HepG2 (cell line): Measurements from ENCODE around the gene THADA. TPM values are rescaled to one million over a fixed set of nuclear protein-coding genes. Genes with fewer than 3 reads are reported as not detected.

Experiments
- ARID4A ChIP-seq: sonication (generic); formaldehyde crosslinking; IDR thresholded peaks from 2 replicates; pipeline ENCODE4 v1.5.0; 2020; ENCODE audit warnings: mild to moderate bottlenecking, missing genetic modification reagents, borderline replicate concordance
- DNMT3B ChIP-seq: conservative IDR thresholded peaks from 2 replicates; pipeline ENCODE4 v1.6.1; 2016; ENCODE audit warnings: missing biosample characterization, control low read depth
- EZH2 ChIP-seq: conservative IDR thresholded peaks from 2 replicates; pipeline ENCODE4 v1.6.1; 2012; ENCODE audit warnings: mild to moderate bottlenecking, low read depth, low read length, moderate library complexity
- MLXIP ChIP-seq: sonication (generic); formaldehyde crosslinking; IDR thresholded peaks from 2 replicates; pipeline ENCODE4 v1.9.0; 2021; ENCODE audit warnings: missing genetic modification reagents, borderline replicate concordance
- NFKBIZ ChIP-seq: IDR thresholded peaks from 2 replicates; pipeline ENCODE4 v1.6.1; 2018; ENCODE audit warnings: missing genetic modification reagents, missing compliant biosample characterization
- NFYB ChIP-seq: sonication (generic); formaldehyde crosslinking; IDR thresholded peaks from 2 replicates; pipeline ENCODE4 v1.4.0; 2020; ENCODE audit warnings: missing genetic modification reagents
- PAXIP1 ChIP-seq: sonication (generic); formaldehyde crosslinking; conservative IDR thresholded peaks from 2 replicates; pipeline ENCODE4 v1.4.0; 2020; ENCODE audit warnings: mild to moderate bottlenecking, missing genetic modification reagents, moderate library complexity
- SNAPC2 ChIP-seq: sonication (generic); formaldehyde crosslinking; IDR thresholded peaks from 2 replicates; pipeline ENCODE4 v1.8.1; 2022; ENCODE audit warnings: mild to moderate bottlenecking, missing genetic modification reagents
- TERF1 ChIP-seq: sonication (generic); formaldehyde crosslinking; IDR thresholded peaks from 2 replicates; pipeline ENCODE4 v1.8.0; 2022; ENCODE audit warnings: mild to moderate bottlenecking, missing genetic modification reagents, moderate library complexity
- THAP11 ChIP-seq: IDR thresholded peaks from 2 replicates; pipeline ENCODE4 v1.6.1; 2016; ENCODE audit warnings: missing biosample characterization, missing genetic modification reagents
- XBP1 ChIP-seq: sonication (generic); formaldehyde crosslinking; IDR thresholded peaks from 2 replicates; pipeline ENCODE4 v1.5.0; 2020; ENCODE audit warnings: missing genetic modification reagents
- ZFP41 ChIP-seq: sonication (generic); formaldehyde crosslinking; IDR thresholded peaks from 2 replicates; pipeline ENCODE4 v1.4.0; 2020; ENCODE audit warnings: mild to moderate bottlenecking, missing genetic modification reagents, borderline replicate concordance
- ZNF264 ChIP-seq: sonication (generic); formaldehyde crosslinking; IDR thresholded peaks from 2 replicates; pipeline ENCODE4 v1.4.0; 2020; ENCODE audit warnings: missing genetic modification reagents
- ZNF292 ChIP-seq: sonication (generic); formaldehyde crosslinking; IDR thresholded peaks from 2 replicates; pipeline ENCODE4 v1.8.1; 2022; ENCODE audit warnings: mild to moderate bottlenecking, low read depth, missing genetic modification reagents, borderline replicate concordance
- ZNF333 ChIP-seq: sonication (generic); formaldehyde crosslinking; IDR thresholded peaks from 2 replicates; pipeline ENCODE4 v1.4.0; 2020; ENCODE audit warnings: mild to moderate bottlenecking, missing genetic modification reagents, borderline replicate concordance
- ZNF382 ChIP-seq: sonication (generic); formaldehyde crosslinking; IDR thresholded peaks from 2 replicates; pipeline ENCODE4 v1.5.0; 2020; ENCODE audit warnings: missing genetic modification reagents, mild to moderate bottlenecking, borderline replicate concordance
- polyA plus RNA-seq, 8 experiments: library from polyadenylated mRNA; depleted of rRNA in 3 of 8; stranded (reverse) in 7 of 8; unstranded in 1 of 8; fragments of >200 nt; fragmentation: Illumina TruSeq in 4 of 8; extraction: Trizol in 4 of 8; gene quantifications; 2 replicates each; pipeline versions ENCODE4 v1.2.1 to v1.2.3, GENCODE V29; 2011 to 2016; ENCODE audit warnings: low read depth in 4 of 8, missing spikeins in 1 of 8, mixed read lengths in 1 of 8; ENCODE audit not compliant: insufficient read depth in 1 of 8
- total RNA-seq, 5 experiments: library from RNA; depleted of rRNA; stranded (reverse); fragments of >200 nt; fragmentation: Illumina TruSeq; extraction: Trizol; gene quantifications; 2 replicates each; pipeline ENCODE4 v1.2.3, GENCODE V29; 2016; ENCODE audit warnings: low read depth in 1 of 5

The THADA gene
- total and polyA plus RNA-seq, 2 of the 13 experiments (the other 11 are each of a cell fraction or from before 2014, with no cell fraction given), result 12.7 to 21.7 TPM

GRCh38 chr2:43455731-43456642 lies 139.9 kb downstream of the THADA start (continued):
- TF ChIP-seq ARID4A (CRISPR knock-in tag) (no peak; the same call in 1 of the 2 replicates), XBP1 (no peak), EZH2 (no peak), NFKBIZ (CRISPR knock-in tag) (peak; percentile 77), TERF1 (CRISPR knock-in tag) (no peak), SNAPC2 (CRISPR knock-in tag) (peak; percentile 82; the same call in 1 of the 2 replicates), ZNF382 (no peak), MLXIP (CRISPR knock-in tag) (no peak), PAXIP1 (CRISPR knock-in tag) (peak; percentile 78), ZNF264 (CRISPR knock-in tag) (0 out of 2 replicates have a peak, but pooled peaks have one; percentile 19), ZNF333 (no peak), ZFP41 (no peak), ZNF292 (no peak), THAP11 (CRISPR knock-in tag) (peak; percentile 51; the same call in 1 of the 2 replicates), NFYB (no peak), DNMT3B (no peak)
